CD14-positive monocyte (primary cell): ENCODE measurements around the gene MAMSTR. TPM values are rescaled to one million over a fixed set of nuclear protein-coding genes. Genes with fewer than 3 reads are reported as not detected.

ENCODE experiments used
- DNase-seq, 3 donors: peaks; one replicate each; pipeline ENCODE4 v3.0.0-alpha.2; 2011 to 2022
- H2AFZ ChIP-seq: 2 replicates; pipeline ENCODE4 v1.6.0; 2012; ENCODE audit warnings: mild to moderate bottlenecking, low read depth, low read length, inconsistent platforms; ENCODE audit not compliant: insufficient read depth, poor library complexity, severe bottlenecking
- H3K27ac ChIP-seq, 2 donors: 1 replicate in 1 of 2; 2 replicates in 1 of 2; pipeline ENCODE4 v1.5.1; 2012 to 2013; ENCODE audit warnings: low read length in 2 of 2, control low read depth in 1 of 2, inconsistent platforms in 1 of 2, low read depth in 1 of 2, mild to moderate bottlenecking in 1 of 2
- H3K27me3 ChIP-seq, 2 donors: one replicate each; pipeline versions ENCODE4 v1.6.0 to v1.6.1; 2011 to 2013; ENCODE audit warnings: low read length in 2 of 2; ENCODE audit not compliant: control insufficient read depth in 2 of 2, insufficient read depth in 2 of 2
- H3K36me3 ChIP-seq, 2 donors: replicated peaks in 1 of 2; 1 replicate in 1 of 2; 2 replicates in 1 of 2; pipeline versions ENCODE4 v1.5.1 to v1.6.1; 2012 to 2013; ENCODE audit warnings: low read length in 2 of 2, control low read depth in 1 of 2, inconsistent platforms in 1 of 2, mild to moderate bottlenecking in 1 of 2; ENCODE audit not compliant: insufficient read depth in 2 of 2, control insufficient read depth in 1 of 2
- H3K4me1 ChIP-seq, 2 donors: 1 replicate in 1 of 2; 2 replicates in 1 of 2; pipeline versions ENCODE4 v1.5.1 to v1.6.1; 2012 to 2013; ENCODE audit warnings: low read length in 2 of 2, control low read depth in 1 of 2, inconsistent platforms in 1 of 2, mild to moderate bottlenecking in 1 of 2, moderate library complexity in 1 of 2; ENCODE audit not compliant: insufficient read depth in 2 of 2, control insufficient read depth in 1 of 2
- H3K4me2 ChIP-seq: replicated peaks from 2 replicates; pipeline ENCODE3; 2012; ENCODE audit warnings: low read length, moderate library complexity, mild to moderate bottlenecking; ENCODE audit not compliant: poor library complexity, severe bottlenecking; ENCODE audit errors: extremely low read depth
- H3K4me3 ChIP-seq, 3 experiments: fragments of 200-600 bp in 1 of 3; sonication (generic) in 1 of 3; replicated peaks in 1 of 3; 1 replicate in 2 of 3; 2 replicates in 1 of 3; pipeline ENCODE4 v1.5.1; 2011 to 2013; ENCODE audit warnings: low read length in 3 of 3, mild to moderate bottlenecking in 3 of 3, control low read depth in 2 of 3, low read depth in 2 of 3, inconsistent platforms in 1 of 3, moderate library complexity in 1 of 3
- H3K79me2 ChIP-seq: 2 replicates; pipeline ENCODE4 v1.6.0; 2012; ENCODE audit warnings: mild to moderate bottlenecking, control low read depth, inconsistent platforms, low read length, moderate library complexity; ENCODE audit not compliant: insufficient read depth
- H3K9ac ChIP-seq: 2 replicates; pipeline ENCODE4 v1.6.0; 2017; ENCODE audit warnings: low read length, mild to moderate bottlenecking; ENCODE audit not compliant: insufficient read depth, poor library complexity, severe bottlenecking
- H3K9me3 ChIP-seq, 2 donors: replicated peaks in 1 of 2; 1 replicate in 1 of 2; 2 replicates in 1 of 2; pipeline versions ENCODE4 v1.5.1 to v1.6.1; 2012 to 2013; ENCODE audit warnings: low read length in 2 of 2, control low read depth in 1 of 2; ENCODE audit not compliant: control insufficient read depth in 1 of 2, insufficient read depth in 1 of 2
- H4K20me1 ChIP-seq: 2 replicates; pipeline ENCODE4 v1.6.0; 2012; ENCODE audit warnings: mild to moderate bottlenecking, low read length, control low read depth, moderate library complexity; ENCODE audit not compliant: insufficient read depth
- H3K27ac Mint-ChIP-seq, 7 donors: one replicate each; pipeline ENCODE4 v1.8.0; 2020; ENCODE audit warnings: mild to moderate bottlenecking in 7 of 7, mixed read lengths in 7 of 7, moderate library complexity in 6 of 7, inconsistent platforms in 2 of 7
- H3K27me3 Mint-ChIP-seq, 3 donors: one replicate each; pipeline ENCODE4 v1.8.0; 2021 to 2022; ENCODE audit warnings: low read depth in 3 of 3, mild to moderate bottlenecking in 3 of 3, mixed read lengths in 3 of 3, moderate library complexity in 3 of 3, inconsistent platforms in 1 of 3
- H3K36me3 Mint-ChIP-seq, 2 donors: one replicate each; pipeline ENCODE4 v1.8.0; 2020; ENCODE audit warnings: mixed read lengths in 2 of 2, inconsistent platforms in 1 of 2, mild to moderate bottlenecking in 1 of 2
- H3K4me1 Mint-ChIP-seq: one replicate; pipeline ENCODE4 v1.8.0; 2020; ENCODE audit warnings: mild to moderate bottlenecking, mixed read lengths
- H3K4me3 Mint-ChIP-seq, 2 donors: one replicate each; pipeline ENCODE4 v1.8.0; 2020; ENCODE audit warnings: mild to moderate bottlenecking in 2 of 2, mixed read lengths in 2 of 2, moderate library complexity in 1 of 2
- H3K9me3 Mint-ChIP-seq, 7 donors: one replicate each; pipeline ENCODE4 v1.8.0; 2020 to 2022; ENCODE audit warnings: mixed read lengths in 7 of 7, mild to moderate bottlenecking in 6 of 7, moderate library complexity in 6 of 7, inconsistent platforms in 2 of 7
- CTCF ChIP-seq: fragments of 200-600 bp; IDR thresholded peaks from one replicate; pipeline ENCODE4 v1.8.0; 2022; ENCODE audit warnings: antibody characterized with exemption, mild to moderate bottlenecking
- WGBS: methylation state at CpG from one replicate; pipeline ENCODE4 v1.1.5; 2013; ENCODE audit warnings: missing lambda C conversion rate; ENCODE audit not compliant: insufficient coverage; 5-methylcytosine and 5-hydroxymethylcytosine counted together
- intact Hi-C, 2 donors: fragments of 100-400 bp; cut with micrococcal nuclease; formaldehyde crosslinking; loops; one replicate each; pipeline versions ENCODE4 v1.15.0 to v1.15.1; 2023
- polyA plus RNA-seq, 3 donors: library from polyadenylated mRNA; depleted of rRNA in 1 of 3; unstranded in 2 of 3; stranded (reverse) in 1 of 3; fragments of 300-500 nt in 2 of 3; fragments of >200 nt in 1 of 3; fragmentation: Illumina TruSeq in 2 of 3; gene quantifications; 1 replicate in 2 of 3; 2 replicates in 1 of 3; pipeline ENCODE4 v1.2.3, GENCODE V29; 2012 to 2021

Gene MAMSTR
- polyA plus RNA-seq, 3 donors: 0.07 TPM; not detected in 2

- Histone ChIP-seq H3K79me2 (no peaks in the 10 kb centered on the region), H3K9me3 (no peaks in the 10 kb centered on the region), H3K27me3 (no peaks in the 10 kb centered on the region), H4K20me1 (no peaks in the 10 kb centered on the region), H3K27ac (no peak overlapping the region), H2AFZ (no peak overlapping the region), H3K36me3 (no peaks in the 10 kb centered on the region), H3K4me1 (no peaks in the 10 kb centered on the region), H3K9ac (no peak overlapping the region), H3K4me3 (no peak overlapping the region), H3K4me2 (no peak overlapping the region)
- Mint-ChIP-seq H3K27ac (no peak overlapping the region), H3K4me3 (no peak overlapping the region), H3K27me3 (peaks cover 3 to 9% (median 8%) of the 10 kb centered on the region in 3 donors), H3K4me1 (peaks cover 13% of the 10 kb centered on the region), H3K9me3 (peaks cover 0 to 3% (median 0%) of the 10 kb centered on the region in 7 donors), H3K36me3 (no peaks in the 10 kb centered on the region)
- TF ChIP-seq CTCF: no peak
- WGBS: 100% methylated on average over 1 of the region's 3 CpGs
- intact Hi-C loops: no loop called here
- no peak for DNase-seq
Observed at GRCh38 chr19:48686088-48686487, 33.4 kb downstream of the MAMSTR start.

GRCh38 chr19:48685583-48685982 is 33.9 kb downstream of the MAMSTR start:
- Mint-ChIP-seq H3K4me3 (no peak overlapping the region), H3K27ac (no peak overlapping the region), H3K27me3 (peaks cover 3 to 9% (median 7%) of the 10 kb centered on the region in 3 donors), H3K4me1 (peaks cover 13% of the 10 kb centered on the region), H3K9me3 (peaks cover 0 to 3% (median 0%) of the 10 kb centered on the region in 7 donors), H3K36me3 (no peaks in the 10 kb centered on the region)
- Histone ChIP-seq H2AFZ (no peak overlapping the region), H3K4me1 (no peaks in the 10 kb centered on the region), H4K20me1 (no peaks in the 10 kb centered on the region), H3K4me3 (no peak overlapping the region), H3K27me3 (no peaks in the 10 kb centered on the region), H3K9ac (no peak overlapping the region), H3K27ac (no peak overlapping the region), H3K9me3 (no peaks in the 10 kb centered on the region), H3K4me2 (no peak overlapping the region), H3K79me2 (no peaks in the 10 kb centered on the region), H3K36me3 (no peaks in the 10 kb centered on the region)
- intact Hi-C loops: no loop called here
- TF ChIP-seq CTCF: no peak
- DNase-seq: no peak
- WGBS: 91% methylated on average over 3 of the region's 9 CpGs
